HepG2 (cell line): Measurements from ENCODE around the gene ARHGAP19. TPM values are rescaled to one million over a fixed set of nuclear protein-coding genes. Genes with fewer than 3 reads are reported as not detected.

Experiments
- ATAC-seq: fragments of 200-7000 bp; cut with Tn5 transposase; 3 replicates; pipeline ENCODE4 v1.9.1; 2020; ENCODE audit warnings: mild to moderate bottlenecking, moderate library complexity
- BruUV-seq: library from RNA; stranded (reverse); fragments of 400-500 nt; replicated peaks from 2 replicates; lab custom pipeline; 2021; lab: Mats Ljungman, UMichigan
- CTCF ChIA-PET: fragments of 300-600 bp; formaldehyde crosslinking; extraction: SDS; loops from one replicate; lab custom pipeline; 2021; ENCODE audit warnings: low total read pairs, inconsistent platforms, low intra/inter-chr PET ratio; lab: Yijun Ruan, JAX
- POLR2A ChIA-PET: fragments of 350-600 bp; sonication (Branson Sonifier 250); formaldehyde crosslinking; loops from one replicate; lab custom pipeline; 2020; ENCODE audit warnings: antibody characterized with exemption, inconsistent platforms; lab: Yijun Ruan, JAX
- DNase-seq: peaks from one replicate; pipeline ENCODE4 v3.0.0-alpha.2; 2015; ENCODE audit warnings: low spot score
- FAIRE-seq: peaks from 3 replicates; lab custom pipeline; 2011; peaks lifted over from hg19 to GRCh38; lab: Jason Lieb, UNC
- H2AFZ ChIP-seq: one replicate; pipeline ENCODE4 v1.6.1; 2011; ENCODE audit warnings: low read length, inconsistent platforms
- H3K27ac ChIP-seq: fragments of 300-600 bp; 3 replicates; pipeline ENCODE4 v1.8.0; 2011; ENCODE audit warnings: mixed run types, mild to moderate bottlenecking, mixed read lengths, low read length, inconsistent platforms; ENCODE audit not compliant: insufficient read depth; ENCODE audit errors: extremely low read length
- H3K27me3 ChIP-seq, 2 experiments: fragments of 200-600 bp in 1 of 2; 2 replicates in 1 of 2; 3 replicates in 1 of 2; pipeline versions ENCODE4 v1.6.0 to v1.8.0; 2011; ENCODE audit warnings: low read length in 2 of 2, mild to moderate bottlenecking in 2 of 2, moderate library complexity in 2 of 2, inconsistent platforms in 1 of 2; ENCODE audit not compliant: insufficient read depth in 2 of 2, control insufficient read depth in 1 of 2
- H3K36me3 ChIP-seq, 2 experiments: fragments of 200-600 bp in 1 of 2; replicated peaks in 1 of 2; 2 replicates in 1 of 2; 3 replicates in 1 of 2; pipeline versions ENCODE4 v1.5.1 to v1.8.0; 2011; ENCODE audit warnings: low read length in 2 of 2, inconsistent platforms in 1 of 2; ENCODE audit not compliant: insufficient read depth in 2 of 2, control insufficient read depth in 1 of 2
- H3K4me1 ChIP-seq: 2 replicates; pipeline ENCODE4 v1.5.1; 2012; ENCODE audit warnings: low read length, inconsistent platforms; ENCODE audit not compliant: insufficient read depth
- H3K4me2 ChIP-seq: 2 replicates; pipeline ENCODE4 v1.6.0; 2011; ENCODE audit warnings: low read depth, low read length, inconsistent platforms
- H3K4me3 ChIP-seq, 3 experiments: fragments of 200-600 bp in 1 of 3; sonication (generic), shearing (Covaris generic) in 1 of 3; replicated peaks in 1 of 3; 2 replicates each; pipeline ENCODE4 v1.5.1; 2011 to 2016; ENCODE audit warnings: low read length in 3 of 3, inconsistent platforms in 2 of 3, low read depth in 2 of 3, mild to moderate bottlenecking in 2 of 3, control low read depth in 1 of 3, mixed read lengths in 1 of 3; ENCODE audit not compliant: insufficient read depth in 1 of 3
- H3K79me2 ChIP-seq: one replicate; pipeline ENCODE4 v1.6.1; 2011; ENCODE audit warnings: low read length, inconsistent platforms; ENCODE audit not compliant: insufficient read depth
- H3K9ac ChIP-seq: 2 replicates; pipeline ENCODE4 v1.6.0; 2011; ENCODE audit warnings: mild to moderate bottlenecking, low read depth, low read length, inconsistent platforms; ENCODE audit not compliant: insufficient read depth
- H3K9me3 ChIP-seq: 2 replicates; pipeline ENCODE4 v1.5.1; 2012; ENCODE audit warnings: mild to moderate bottlenecking, low read length
- H4K20me1 ChIP-seq: 2 replicates; pipeline ENCODE4 v1.6.0; 2011; ENCODE audit warnings: inconsistent platforms, mild to moderate bottlenecking, low read length, moderate library complexity; ENCODE audit not compliant: insufficient read depth
- CHD2 ChIP-seq: IDR thresholded peaks from 2 replicates; pipeline ENCODE4 v1.6.1; 2011; ENCODE audit warnings: low read depth, low read length, improper control_type of control experiment
- CREB3 ChIP-seq: sonication (generic); formaldehyde crosslinking; IDR thresholded peaks from 2 replicates; pipeline ENCODE4 v1.5.0; 2020; ENCODE audit warnings: missing genetic modification reagents
- E2F5 ChIP-seq: sonication (generic); formaldehyde crosslinking; conservative IDR thresholded peaks from 2 replicates; pipeline ENCODE4 v1.4.0; 2020; ENCODE audit warnings: missing genetic modification reagents
- ELF4 ChIP-seq: sonication (generic); formaldehyde crosslinking; IDR thresholded peaks from 2 replicates; pipeline ENCODE4 v1.5.0; 2020; ENCODE audit warnings: missing genetic modification reagents, mild to moderate bottlenecking, moderate library complexity, borderline replicate concordance
- GPBP1L1 ChIP-seq: sonication (generic); formaldehyde crosslinking; IDR thresholded peaks from 2 replicates; pipeline ENCODE4 v1.5.0; 2020; ENCODE audit warnings: mild to moderate bottlenecking, missing genetic modification reagents
- MATR3 ChIP-seq: sonication (generic); formaldehyde crosslinking; IDR thresholded peaks from 2 replicates; pipeline ENCODE4 v1.4.0; 2020; ENCODE audit warnings: missing genetic modification reagents
- MAZ ChIP-seq, 2 experiments: sonication (generic) in 1 of 2; formaldehyde crosslinking in 1 of 2; IDR thresholded peaks; 2 replicates each; pipeline versions ENCODE4 v1.5.0 to v1.6.1; 2012 to 2020; ENCODE audit warnings: low read depth in 2 of 2, mild to moderate bottlenecking in 2 of 2, borderline replicate concordance in 1 of 2, improper control_type of control experiment in 1 of 2, low read length in 1 of 2, missing genetic modification reagents in 1 of 2, moderate library complexity in 1 of 2
- MXI1 ChIP-seq: IDR thresholded peaks from 3 replicates; pipeline ENCODE4 v1.6.1; 2012; ENCODE audit warnings: low read depth, low read length, inconsistent platforms, borderline replicate concordance
- RELA ChIP-seq: sonication (generic); formaldehyde crosslinking; IDR thresholded peaks from 2 replicates; pipeline ENCODE4 v1.4.0; 2020; ENCODE audit warnings: missing genetic modification reagents
- RFX3 ChIP-seq: IDR thresholded peaks from 2 replicates; pipeline ENCODE4 v1.6.1; 2016; ENCODE audit warnings: missing biosample characterization, missing genetic modification reagents
- SNAPC2 ChIP-seq: sonication (generic); formaldehyde crosslinking; IDR thresholded peaks from 2 replicates; pipeline ENCODE4 v1.8.1; 2022; ENCODE audit warnings: mild to moderate bottlenecking, missing genetic modification reagents
- SP5 ChIP-seq: IDR thresholded peaks from 2 replicates; pipeline ENCODE4 v1.6.1; 2016; ENCODE audit warnings: low read depth, borderline replicate concordance
- ZNF503 ChIP-seq: sonication (generic); formaldehyde crosslinking; IDR thresholded peaks from 2 replicates; pipeline ENCODE4 v1.4.0; 2020; ENCODE audit warnings: missing genetic modification reagents
- WGBS: methylation state at CpG from one replicate; pipeline ENCODE4 v1.1.6; 2017; ENCODE audit warnings: low lambda C conversion rate; 5-methylcytosine and 5-hydroxymethylcytosine counted together
- in situ Hi-C: cut with HindIII; loops from 2 replicates; pipeline ENCODE4 v1.10.0; 2017; ENCODE audit warnings: low pct_unique_long_range_greater_than_20kb; ENCODE audit not compliant: extremely low pct_ligation_motif_present
- intact Hi-C: fragments of 100-400 bp; cut with micrococcal nuclease; formaldehyde crosslinking; loops from one replicate; pipeline ENCODE4 v1.10.0; 2022; ENCODE audit not compliant: unreplicated experiment
- polyA plus RNA-seq, 8 experiments: library from polyadenylated mRNA; depleted of rRNA in 3 of 8; stranded (reverse) in 7 of 8; unstranded in 1 of 8; fragments of >200 nt; fragmentation: Illumina TruSeq in 4 of 8; extraction: Trizol in 4 of 8; gene quantifications; 2 replicates each; pipeline versions ENCODE4 v1.2.1 to v1.2.3, GENCODE V29; 2011 to 2016; ENCODE audit warnings: low read depth in 4 of 8, missing spikeins in 1 of 8, mixed read lengths in 1 of 8; ENCODE audit not compliant: insufficient read depth in 1 of 8
- total RNA-seq, 5 experiments: library from RNA; depleted of rRNA; stranded (reverse); fragments of >200 nt; fragmentation: Illumina TruSeq; extraction: Trizol; gene quantifications; 2 replicates each; pipeline ENCODE4 v1.2.3, GENCODE V29; 2016; ENCODE audit warnings: low read depth in 1 of 5

ARHGAP19 gene
- total and polyA plus RNA-seq, 2 of the 13 experiments (the other 11 are each of a cell fraction or from before 2014, with no cell fraction given), result 7.6 to 10.0 TPM

- DNase-seq, result no peak
- no peak overlapping the region for H3K9ac ChIP-seq
- H3K4me1 ChIP-seq, result no peaks in the 10 kb centered on the region
- no peaks in the 10 kb centered on the region for H3K9me3 ChIP-seq
- no peak overlapping the region for H2AFZ ChIP-seq
- ATAC-seq, result no peak
- no peak overlapping the region for H3K4me3 ChIP-seq
- FAIRE-seq, result no peak
- peaks cover 0 to 6% of the 10 kb centered on the region in 2 experiments; a peak in 3 of 5 replicates for H3K36me3 ChIP-seq
- ChIA-PET POLR2A (no interaction called here), CTCF (no interaction called here)
- 92% methylated on average over 5 of the region's 5 CpGs for WGBS
- TF ChIP-seq CHD2 (no peak), RELA (CRISPR knock-in tag) (no peak), MATR3 (CRISPR knock-in tag) (no peak), RFX3 (no peak), CREB3 (CRISPR knock-in tag) (no peak), MAZ (IDR thresholded peaks at IDR 0.05; ENCODE audit: borderline replicate concordance, low read depth, low read length) (no peak), MAZ (CRISPR knock-in tag; IDR thresholded peaks at IDR 0.05; ENCODE audit: low read depth) (no peak), GPBP1L1 (no peak), SP5 (CRISPR knock-in tag) (no peak), SNAPC2 (CRISPR knock-in tag) (no peak), MXI1 (no peak), ZNF503 (CRISPR knock-in tag) (no peak), E2F5 (CRISPR knock-in tag) (no peak), ELF4 (CRISPR knock-in tag) (no peak)
- no peaks in the 10 kb centered on the region for H3K27me3 ChIP-seq
- no peak overlapping the region for H3K27ac ChIP-seq
- BruUV-seq, result no TSS peak
- in situ Hi-C loops, result no loop called here
- no peaks in the 10 kb centered on the region for H3K79me2 ChIP-seq
- H4K20me1 ChIP-seq, result no peaks in the 10 kb centered on the region
- no peak overlapping the region for H3K4me2 ChIP-seq
- intact Hi-C loops, result no loop called here
Measured at GRCh38 chr10:97243836-97244235, 48.6 kb downstream of the ARHGAP19 start.
